Osteocyte (in vitro differentiated cells): ENCODE data around the gene SOX5. TPM values are rescaled to one million over a fixed set of nuclear protein-coding genes. Genes with fewer than 3 reads are reported as not detected.

Experiments
- DNase-seq: peaks from one replicate; pipeline ENCODE4 v3.0.0; 2021; ENCODE audit warnings: mixed read lengths; ENCODE audit not compliant: unreplicated experiment; ENCODE audit errors: extremely low spot score
- H3K27ac Mint-ChIP-seq: one replicate; pipeline ENCODE4 v1.8.0; 2021; ENCODE audit warnings: mild to moderate bottlenecking, mixed read lengths; ENCODE audit not compliant: unreplicated experiment
- H3K27me3 Mint-ChIP-seq: one replicate; pipeline ENCODE4 v1.8.0; 2021; ENCODE audit warnings: mixed read lengths; ENCODE audit not compliant: unreplicated experiment
- H3K36me3 Mint-ChIP-seq: one replicate; pipeline ENCODE4 v1.8.0; 2021; ENCODE audit warnings: mixed read lengths; ENCODE audit not compliant: unreplicated experiment
- H3K4me1 Mint-ChIP-seq: one replicate; pipeline ENCODE4 v1.8.0; 2021; ENCODE audit warnings: mixed read lengths; ENCODE audit not compliant: unreplicated experiment
- H3K4me3 Mint-ChIP-seq: one replicate; pipeline ENCODE4 v1.8.0; 2021; ENCODE audit warnings: mild to moderate bottlenecking, moderate library complexity, mixed read lengths; ENCODE audit not compliant: unreplicated experiment
- H3K9me3 Mint-ChIP-seq: one replicate; pipeline ENCODE4 v1.8.0; 2021; ENCODE audit warnings: mixed read lengths; ENCODE audit not compliant: unreplicated experiment
- CTCF ChIP-seq: fragments of 200-600 bp; sonication (generic); IDR thresholded peaks from 2 replicates; pipeline ENCODE4 v1.5.0; 2021; ENCODE audit warnings: antibody characterized with exemption, mild to moderate bottlenecking, moderate library complexity
- total RNA-seq: library from RNA; stranded (reverse); gene quantifications from 2 replicates; pipeline ENCODE4 v1.2.1, GENCODE V29; 2021

Gene SOX5
- total RNA-seq, 1 donor from 2014 or later, result 6.3 TPM

- H3K4me1 Mint-ChIP-seq, result no peaks in the 10 kb centered on the region
- no peaks in the 10 kb centered on the region for H3K36me3 Mint-ChIP-seq
- H3K4me3 Mint-ChIP-seq, result no peak overlapping the region
Measured at GRCh38 chr12:23803540-23803939, 145.9 kb downstream of the SOX5 start.

GRCh38 chr12:23795494-23795893 lies 154.0 kb downstream of the SOX5 start:
- no peak for DNase-seq
- Mint-ChIP-seq H3K36me3 (peaks cover 2% of the 10 kb centered on the region), H3K9me3 (no peaks in the 10 kb centered on the region), H3K4me1 (no peaks in the 10 kb centered on the region), H3K27ac (no peak overlapping the region), H3K4me3 (no peak overlapping the region), H3K27me3 (no peaks in the 10 kb centered on the region)
- TF ChIP-seq CTCF, result no peak

More at GRCh38 chr12:23803540-23803939, 145.9 kb downstream of the SOX5 start:
- Mint-ChIP-seq H3K27me3 (no peaks in the 10 kb centered on the region), H3K27ac (no peak overlapping the region), H3K9me3 (no peaks in the 10 kb centered on the region)
- DNase-seq, result no peak
- TF ChIP-seq CTCF, result no peak

- Mint-ChIP-seq H3K36me3 (no peaks in the 10 kb centered on the region), H3K27me3 (no peaks in the 10 kb centered on the region), H3K4me3 (no peak overlapping the region), H3K27ac (no peak overlapping the region), H3K9me3 (peaks cover 3% of the 10 kb centered on the region), H3K4me1 (no peaks in the 10 kb centered on the region)
- DNase-seq, result no peak
- TF ChIP-seq CTCF, result no peak
Measured at GRCh38 chr12:23781118-23781517, 168.4 kb downstream of the SOX5 start.

GRCh38 chr12:23775208-23775607 lies 174.3 kb downstream of the SOX5 start:
- Mint-ChIP-seq H3K36me3 (no peaks in the 10 kb centered on the region), H3K4me3 (no peak overlapping the region), H3K9me3 (peaks cover 3% of the 10 kb centered on the region), H3K4me1 (no peaks in the 10 kb centered on the region), H3K27ac (no peak overlapping the region), H3K27me3 (no peaks in the 10 kb centered on the region)
- DNase-seq, result no peak
- no peak for TF ChIP-seq CTCF

GRCh38 chr12:23771240-23771949 lies 178.1 kb downstream of the SOX5 start:
- Mint-ChIP-seq H3K36me3 (no peaks in the 10 kb centered on the region), H3K27ac (no peak overlapping the region), H3K9me3 (peaks cover 3% of the 10 kb centered on the region), H3K4me1 (no peaks in the 10 kb centered on the region), H3K4me3 (no peak overlapping the region), H3K27me3 (no peaks in the 10 kb centered on the region)
- DNase-seq, result no peak
- no peak for TF ChIP-seq CTCF
